NCI-H2196 (cell line): ENCODE results near the gene CDH22.

ENCODE experiments used
- DNase-seq: peaks from one replicate; lab custom pipeline; 2025; ENCODE audit not compliant: unreplicated experiment; lab: John Stamatoyannopoulos, UW

CDH22 gene

DNA sequence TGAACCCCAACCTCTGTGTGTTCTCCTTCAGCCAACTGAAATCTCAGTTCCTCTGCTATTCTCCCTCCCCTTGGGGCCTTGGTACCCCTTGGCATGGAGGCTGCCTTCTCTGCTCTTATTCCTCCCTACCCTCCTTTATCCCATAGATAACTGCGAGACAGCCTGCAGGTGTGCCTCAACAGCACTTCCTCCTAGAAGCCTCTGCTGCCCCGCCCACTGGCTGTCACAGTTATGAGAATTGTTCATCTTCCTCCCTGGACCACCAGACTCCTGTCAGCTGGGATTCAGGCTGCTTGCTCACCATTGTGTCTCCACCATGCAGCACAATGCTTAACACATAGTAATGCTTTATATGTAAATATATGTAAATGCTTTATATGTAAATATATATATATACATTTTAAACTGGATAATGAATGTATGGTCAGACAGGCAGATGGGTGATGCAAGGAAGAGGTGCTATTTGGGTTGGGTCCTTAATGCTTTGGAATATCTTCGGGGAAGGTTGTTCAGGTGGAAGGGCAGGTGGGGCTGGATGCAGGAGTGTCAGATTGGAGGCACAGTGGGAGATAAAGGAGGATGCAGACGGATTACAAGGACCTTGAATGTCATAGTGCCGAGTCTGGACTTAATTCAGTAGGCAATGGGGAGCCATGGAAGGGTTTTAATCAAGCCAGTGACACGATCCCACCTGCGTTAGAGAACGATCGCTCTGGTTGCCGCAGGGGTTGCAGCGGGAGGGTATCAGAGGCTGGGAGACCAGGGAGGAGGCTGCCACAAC, 4.9 kb downstream of the CDH22 start:
- no peak for DNase-seq

DNA sequence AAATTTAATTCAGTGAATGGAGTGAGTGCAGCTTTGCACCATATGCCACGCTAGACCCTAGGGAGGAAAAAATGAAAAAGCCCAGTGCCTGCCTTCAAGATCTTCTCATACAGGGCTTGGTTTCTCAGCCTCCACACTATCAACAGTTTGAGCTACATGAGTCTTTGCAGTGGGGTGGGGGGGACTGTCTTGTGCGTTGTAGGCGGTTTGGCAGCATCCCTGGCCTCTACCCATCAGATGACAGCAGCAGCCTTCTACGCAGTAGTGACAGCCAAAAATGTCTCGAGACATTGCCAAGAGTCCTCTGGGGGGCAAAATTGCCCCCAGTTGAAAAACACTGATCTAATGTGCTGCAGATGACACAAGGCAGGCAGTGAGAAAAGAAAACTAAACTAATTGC, 6.2 kb downstream of the CDH22 start:
- no peak for DNase-seq

DNA sequence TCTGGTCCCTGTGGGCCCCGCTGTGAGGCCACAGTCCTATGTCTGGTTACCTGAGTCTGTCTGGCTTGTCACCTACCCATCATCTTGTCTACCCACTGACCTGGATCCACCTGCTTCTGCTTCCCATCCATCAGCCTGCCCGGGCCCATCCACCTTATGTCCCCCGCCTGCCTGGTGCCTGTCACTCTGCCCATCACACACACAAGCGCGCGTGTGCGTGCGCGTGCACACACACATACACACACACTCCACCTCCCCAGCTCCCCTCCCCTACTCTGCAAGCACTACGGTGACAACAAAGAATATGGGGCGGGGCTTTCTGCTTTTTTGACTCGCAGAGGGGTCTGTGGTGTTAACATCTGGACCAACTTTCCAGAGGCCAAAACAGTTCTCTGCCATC, 8.0 kb downstream of the CDH22 start:
- DNase-seq: no peak

DNA sequence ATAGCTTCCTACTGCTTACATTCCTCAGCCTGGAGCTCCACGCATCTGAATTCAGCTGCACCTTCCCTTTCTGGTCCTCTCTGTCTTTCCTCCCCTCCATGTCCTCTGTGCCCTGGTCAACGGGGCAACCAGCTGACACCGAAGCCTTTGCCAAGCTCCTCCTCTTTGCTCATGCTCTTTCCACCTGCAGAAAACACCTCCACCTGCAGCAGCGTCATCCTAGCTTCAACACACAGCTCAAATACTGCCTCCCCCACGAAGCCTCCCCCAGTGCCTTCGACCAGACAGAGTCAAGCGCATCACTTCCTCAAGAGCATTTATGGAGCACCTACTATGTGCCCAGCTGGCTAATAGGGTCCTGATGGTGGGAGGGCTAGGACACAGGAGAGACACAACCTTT, 9.2 kb downstream of the CDH22 start:
- peak; percentile 31 for DNase-seq

DNA sequence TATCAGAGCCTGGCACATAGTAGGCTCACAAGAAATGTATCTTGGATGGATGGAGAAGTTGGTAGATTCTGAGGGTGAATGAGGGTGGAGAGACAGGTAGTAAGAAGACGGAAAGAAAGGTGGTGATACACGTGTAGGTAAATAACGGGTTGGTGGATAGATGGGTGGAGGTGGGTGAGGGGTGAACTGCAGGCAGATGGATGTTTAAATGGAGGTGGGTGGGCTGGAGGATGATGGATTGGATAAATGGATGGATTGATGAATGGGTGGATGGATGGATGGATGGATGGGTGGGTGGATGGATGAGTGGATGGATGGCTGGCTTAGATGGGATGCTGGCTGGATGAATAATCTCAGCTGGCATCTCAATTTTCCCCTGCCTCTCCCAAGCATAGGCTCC, 9.9 kb downstream of the CDH22 start:
- DNase-seq: no peak

DNA sequence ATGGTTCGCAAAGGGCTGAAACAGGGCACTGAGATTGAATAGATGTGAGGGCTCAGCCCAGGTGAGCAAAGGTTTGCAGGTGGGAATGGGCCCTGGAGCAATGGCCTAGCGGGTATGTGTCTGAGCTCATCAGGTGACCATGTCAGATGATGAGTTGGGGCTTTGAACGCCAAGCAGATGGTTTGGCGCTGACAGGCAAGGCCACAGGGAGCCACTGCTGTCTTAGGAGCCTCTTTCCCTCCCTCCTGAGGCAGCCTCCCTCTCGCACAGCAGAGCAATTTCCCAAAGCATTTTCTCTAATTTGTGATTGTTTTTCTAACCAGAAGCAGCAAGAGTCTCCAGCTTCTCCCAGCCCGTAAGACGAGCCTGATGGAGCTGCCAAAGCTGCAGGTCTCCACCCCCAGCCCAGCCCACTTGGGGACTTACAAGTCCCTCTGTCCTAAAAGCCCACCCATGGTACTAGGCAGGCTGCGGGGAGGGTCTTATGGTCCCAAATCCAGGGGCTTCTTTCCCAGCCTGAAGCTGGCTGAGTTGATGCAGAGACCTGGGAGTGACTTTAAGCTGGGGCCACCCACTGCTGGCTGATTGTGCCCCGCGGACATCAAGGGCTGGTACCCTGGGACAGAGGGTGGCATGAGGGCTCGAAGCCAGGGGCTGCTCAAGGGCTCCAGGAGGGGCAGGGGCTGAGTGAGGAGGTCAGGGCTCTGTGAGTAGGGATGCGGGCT, 11.6 kb downstream of the CDH22 start:
- DNase-seq: no peak

DNA sequence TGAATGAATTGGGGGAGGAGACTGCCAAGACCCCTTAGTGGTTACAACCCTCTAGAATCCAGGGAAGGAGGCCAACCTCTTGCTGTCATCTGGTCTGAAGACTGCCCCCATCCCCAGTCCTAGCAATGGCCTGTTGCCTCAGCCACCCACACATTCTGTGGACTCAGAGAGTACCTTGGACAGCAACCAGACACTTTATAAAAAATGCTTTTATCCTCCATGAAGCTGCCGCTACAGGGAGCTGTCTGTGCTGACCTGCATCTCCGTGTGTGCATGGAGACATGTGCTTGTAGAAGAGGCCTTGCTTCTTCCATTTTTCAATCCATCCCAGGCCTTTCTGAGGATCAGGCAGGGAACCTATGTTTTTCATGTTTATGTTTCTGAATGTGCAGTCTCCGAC, 15.2 kb downstream of the CDH22 start:
- DNase-seq: no peak

- peak; percentile 30 for DNase-seq
These were observed 16.9 kb downstream of the CDH22 start for GRCh38 chr20:46291401-46291800.

DNA sequence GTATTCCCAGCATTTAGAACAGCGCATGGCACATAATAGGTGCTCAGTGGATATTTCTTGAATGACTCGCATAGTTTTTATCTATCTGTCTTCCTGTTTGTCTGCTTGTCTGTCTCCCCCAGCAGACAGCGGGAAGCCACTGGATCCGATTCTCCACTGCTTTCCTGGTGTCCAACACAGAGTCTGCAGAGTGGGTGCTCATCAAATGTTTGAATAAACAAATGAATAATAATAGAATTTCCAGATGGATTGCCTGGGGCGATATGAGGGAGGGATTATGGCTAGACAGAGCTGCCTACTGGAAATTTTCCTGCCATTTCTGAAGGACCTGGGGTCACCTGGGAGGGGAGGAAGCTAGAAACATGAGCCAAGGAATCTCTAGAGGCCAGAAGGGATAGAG, 18.9 kb downstream of the CDH22 start:
- DNase-seq: no peak

- no peak for DNase-seq
These were observed 21.3 kb downstream of the CDH22 start for GRCh38 chr20:46286977-46287376.

GRCh38 chr20:46286382-46286781, 21.9 kb downstream of the CDH22 start:
- DNase-seq: no peak

DNA sequence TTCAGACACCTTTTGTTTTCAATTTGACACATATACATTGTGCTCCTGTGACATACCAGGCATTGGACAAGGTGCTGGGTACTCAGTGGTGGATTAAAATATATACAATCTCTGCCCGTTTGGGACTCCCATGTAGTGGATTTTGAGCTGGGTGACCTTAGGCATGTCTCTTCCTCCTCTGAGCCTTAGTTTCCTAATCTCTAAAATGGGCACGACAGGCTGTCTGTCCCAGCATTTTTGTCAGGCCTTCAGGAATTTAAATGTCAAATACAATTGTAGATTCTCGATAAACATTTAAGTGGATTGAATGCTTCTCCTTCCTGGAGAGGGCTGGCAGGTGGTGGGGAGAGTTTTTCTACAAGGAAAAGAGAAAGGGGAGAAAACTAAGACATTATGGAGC, 22.6 kb downstream of the CDH22 start:
- no peak for DNase-seq

GRCh38 chr20:46285072-46285471, 23.2 kb downstream of the CDH22 start:
- DNase-seq: no peak

DNA sequence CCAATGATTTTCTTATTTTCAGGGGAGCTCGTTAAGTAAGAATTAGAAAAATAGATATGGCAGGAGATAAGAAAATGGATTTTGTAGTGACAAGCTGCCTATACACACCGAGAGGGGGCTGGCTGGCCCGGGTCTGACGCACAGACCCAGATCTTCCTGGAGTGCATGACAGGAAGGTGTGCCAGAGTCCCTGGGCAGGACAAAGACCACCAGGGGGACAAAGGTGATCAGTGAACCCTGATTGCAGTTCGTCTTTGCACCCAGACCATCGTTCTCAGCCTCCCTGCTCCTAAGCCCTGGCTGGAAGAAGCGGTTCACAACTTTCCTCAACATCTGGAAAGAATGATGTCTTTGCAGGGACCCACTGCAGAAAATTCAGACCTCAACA, 24.3 kb downstream of the CDH22 start:
- no peak for DNase-seq

DNA sequence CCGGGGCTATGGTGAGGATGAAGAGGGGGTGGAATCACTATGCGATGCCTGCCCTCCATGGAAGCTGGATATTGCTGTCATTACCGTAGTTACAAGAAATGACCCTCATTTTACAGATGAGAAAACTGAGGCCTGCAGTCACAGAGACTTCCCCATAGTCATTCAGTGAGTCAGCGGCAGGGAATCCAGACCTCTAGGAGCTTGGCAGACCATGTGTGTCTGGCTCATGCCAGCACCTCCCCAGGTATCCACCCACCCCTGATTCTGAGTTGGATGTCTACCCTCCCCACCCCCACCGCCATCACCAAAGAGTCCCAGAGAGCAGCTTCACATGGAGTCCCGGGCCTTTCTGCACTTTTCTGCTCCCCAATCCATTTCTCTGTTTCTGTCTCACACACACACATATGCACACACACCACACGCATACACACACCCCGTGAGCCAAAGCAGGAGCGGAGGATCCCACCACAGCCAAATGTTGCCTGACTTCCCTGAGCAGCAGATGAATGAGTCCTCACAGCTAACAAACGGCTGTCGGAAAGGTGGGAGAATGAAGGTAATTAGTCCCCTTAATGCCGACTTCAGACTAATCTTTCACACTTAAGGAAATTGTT, 24.8 kb downstream of the CDH22 start:
- DNase-seq: no peak

DNA sequence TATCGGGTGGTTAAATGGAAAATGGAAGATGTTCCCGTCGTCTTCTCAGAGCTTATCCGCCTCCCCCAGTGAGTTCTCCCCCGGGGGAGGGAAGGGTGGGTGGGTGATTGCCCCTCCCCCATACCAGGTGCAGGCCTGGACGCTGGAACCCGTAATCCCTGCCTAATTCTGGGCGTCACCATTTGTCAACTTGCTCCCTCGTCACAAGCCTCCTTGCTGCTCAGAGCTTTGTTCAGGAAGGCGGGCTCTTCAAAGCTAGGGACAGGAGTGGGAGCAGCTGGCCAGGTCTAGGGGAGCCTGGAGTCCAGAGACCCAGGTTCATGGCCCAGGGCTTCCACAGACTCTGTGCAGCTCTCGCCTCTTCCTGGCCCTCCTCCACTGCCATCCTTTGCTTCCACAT, 25.6 kb downstream of the CDH22 start:
- DNase-seq: no peak

DNA sequence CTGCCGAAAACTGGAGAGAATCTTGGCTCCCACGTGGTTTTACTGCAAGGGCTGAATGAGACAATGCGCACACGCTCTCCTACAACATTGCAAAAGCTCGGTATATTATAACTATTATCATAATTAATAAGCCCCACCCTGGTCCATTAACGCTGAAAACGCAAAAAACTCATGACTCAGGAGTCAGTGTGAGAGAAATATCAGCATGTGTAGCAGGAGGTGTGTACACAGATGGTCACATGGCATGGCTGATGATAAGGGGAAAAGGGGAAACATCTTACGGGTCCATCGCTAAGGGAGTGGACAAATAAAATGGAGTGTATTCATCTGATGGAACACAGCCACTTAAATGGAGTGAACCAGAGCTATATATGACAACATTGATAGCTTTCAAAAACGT, 29.2 kb downstream of the CDH22 start:
- DNase-seq: no peak

DNA sequence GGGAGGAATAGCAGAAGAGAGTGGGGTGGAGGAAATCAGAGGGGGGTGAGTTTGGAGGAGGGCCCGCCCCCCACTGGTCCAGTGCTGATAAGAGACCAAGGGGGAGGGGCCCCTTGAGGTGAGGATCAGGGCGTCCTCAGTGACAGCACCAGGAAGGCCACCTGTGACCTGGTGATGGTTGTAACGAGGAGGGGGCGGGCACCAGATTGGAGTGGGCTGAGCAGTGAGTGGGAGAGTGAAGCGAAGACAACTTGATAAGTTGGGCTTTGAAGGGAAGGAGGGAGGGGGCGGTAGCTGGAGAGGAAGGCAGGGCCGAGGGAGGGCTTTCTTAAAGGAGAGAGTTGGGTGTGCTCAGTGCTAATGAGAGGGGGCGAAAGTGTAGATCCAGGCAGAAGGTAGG, 30.7 kb downstream of the CDH22 start:
- no peak for DNase-seq

DNA sequence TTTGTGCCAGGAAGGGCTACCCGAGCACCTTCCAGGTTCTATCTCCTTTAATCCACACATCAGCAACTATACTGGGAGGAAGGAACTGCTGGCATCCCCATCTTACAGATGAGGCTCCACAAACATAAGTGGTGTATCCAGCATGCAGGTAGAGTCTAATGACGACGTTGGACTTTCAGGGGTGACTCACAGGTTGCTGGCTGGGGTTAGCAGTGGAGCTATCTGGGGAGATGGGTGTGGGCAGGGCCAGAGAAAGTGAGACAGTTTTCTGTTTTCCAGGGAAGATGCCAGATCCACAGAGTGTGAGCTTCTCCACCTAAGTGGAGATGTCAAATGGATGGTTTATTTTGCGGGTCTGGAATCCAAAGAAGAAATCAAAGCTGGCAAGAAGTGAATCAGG, 31.8 kb downstream of the CDH22 start:
- DNase-seq: no peak

DNA sequence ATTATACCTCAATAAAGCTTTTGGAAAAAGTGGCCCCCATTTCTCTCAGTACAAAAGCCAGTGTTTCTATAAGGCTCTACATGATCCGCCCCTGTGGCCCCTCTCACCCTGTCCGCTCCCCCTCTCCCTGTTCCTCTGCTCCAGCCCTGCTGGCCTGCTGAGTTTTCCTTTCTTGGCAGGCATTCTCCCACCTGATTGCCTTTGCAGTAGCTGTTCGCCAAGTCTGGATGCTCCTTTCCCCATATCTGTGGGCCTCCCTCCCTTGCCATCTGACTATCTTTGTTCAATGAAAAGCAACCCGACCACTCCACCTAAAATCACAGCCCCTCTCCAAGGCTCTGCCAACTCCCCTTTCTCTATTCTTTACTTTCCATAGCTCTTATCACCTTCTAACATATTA, 33.2 kb downstream of the CDH22 start:
- no peak for DNase-seq

DNA sequence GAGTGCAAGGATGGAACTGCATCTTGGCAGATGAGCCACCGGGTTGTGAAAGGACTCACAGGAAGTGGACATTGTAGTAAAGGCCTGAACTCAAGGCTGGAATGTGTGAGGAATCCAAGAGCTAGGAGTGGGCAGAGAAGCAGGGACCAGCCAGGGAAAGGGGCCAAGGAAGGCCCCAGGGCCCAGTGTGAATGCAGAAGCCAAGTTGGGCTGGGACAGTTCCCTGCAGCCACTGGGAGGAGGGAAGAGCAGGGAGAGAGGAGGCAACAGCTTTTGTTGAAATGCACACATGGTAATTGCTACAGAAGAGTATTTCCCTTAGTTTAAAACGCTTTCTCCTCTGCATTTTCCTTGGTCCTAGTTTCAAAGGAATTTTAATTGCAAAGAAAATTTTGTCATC, 34.6 kb downstream of the CDH22 start:
- DNase-seq: no peak

GRCh38 chr20:46272389-46273047, 35.8 kb downstream of the CDH22 start:
- DNase-seq: peak; percentile 5
